AG04449 (cell line): ENCODE results near the gene SLC35E1.

Experiments used
- CTCF ChIA-PET: fragments of 350-600 bp; formaldehyde crosslinking; extraction: SDS; loops from one replicate; lab custom pipeline; 2021; ENCODE audit warnings: antibody characterized with exemption; lab: Yijun Ruan, JAX
- POLR2A ChIA-PET: fragments of 400-600, 350-600 bp; formaldehyde crosslinking; extraction: SDS; loops from one replicate; lab custom pipeline; 2020; ENCODE audit warnings: antibody characterized with exemption, inconsistent platforms; lab: Yijun Ruan, JAX
- DNase-seq: peaks from one replicate; pipeline ENCODE4 v3.0.0-alpha.2; 2010; ENCODE audit warnings: low read depth, low spot score
- H3K4me3 ChIP-seq: 2 replicates; pipeline ENCODE4 v1.5.1; 2011; ENCODE audit warnings: low read depth, mild to moderate bottlenecking, control low read depth, low read length
- CTCF ChIP-seq: IDR thresholded peaks from one replicate; pipeline ENCODE4 v1.5.1; 2011; ENCODE audit warnings: mild to moderate bottlenecking, moderate library complexity, low read length, control low read depth, inconsistent platforms; ENCODE audit not compliant: insufficient read depth; ENCODE audit errors: missing control alignments

The SLC35E1 gene

GRCh38 chr19:16575282-16575681 is 3.1 kb upstream of the SLC35E1 start:
- TF ChIP-seq CTCF, result no peak
- POLR2A ChIA-PET, result no interaction called here
- no peak for DNase-seq
- no peak overlapping the region for H3K4me3 ChIP-seq
- CTCF ChIA-PET, result no interaction called here

- TF ChIP-seq CTCF, result no peak
- ChIA-PET POLR2A (interaction anchor here (1.5 to 2.1 kb wide), 2 partner anchors 10 to 49 kb away, joined by 4 to 13 read pairs; no protein-coding TSS in a partner anchor), CTCF (no interaction called here)
- H3K4me3 ChIP-seq, result peak overlapping the region; percentile 98
- DNase-seq, result no peak
These were observed 1.7 kb upstream of the SLC35E1 start for GRCh38 chr19:16573925-16574324.

- no peak for TF ChIP-seq CTCF
- peak overlapping the region; percentile 98 for H3K4me3 ChIP-seq
- no peak for DNase-seq
- CTCF ChIA-PET, result no interaction called here
- POLR2A ChIA-PET, result interaction anchor here (1.5 to 2.1 kb wide), 2 partner anchors 11 to 49 kb away, joined by 4 to 13 read pairs; no protein-coding TSS in a partner anchor
These were observed 1.1 kb upstream of the SLC35E1 start for GRCh38 chr19:16573296-16573695.

GRCh38 chr19:16571822-16572331 is 338 bp downstream of the SLC35E1 start:
- no peak for TF ChIP-seq CTCF
- peak overlapping the region; percentile 81 for H3K4me3 ChIP-seq
- no peak for DNase-seq
- CTCF ChIA-PET, result no interaction called here
- POLR2A ChIA-PET, result no interaction called here

GRCh38 chr19:16571283-16571682 is 932 bp downstream of the SLC35E1 start:
- H3K4me3 ChIP-seq, result peak overlapping the region; percentile 81
- TF ChIP-seq CTCF, result no peak
- ChIA-PET CTCF (no interaction called here), POLR2A (no interaction called here)
- DNase-seq, result no peak

- no peak for TF ChIP-seq CTCF
- no peak for DNase-seq
- ChIA-PET POLR2A (no interaction called here), CTCF (no interaction called here)
- no peak overlapping the region for H3K4me3 ChIP-seq
These were observed 2.5 kb downstream of the SLC35E1 start for GRCh38 chr19:16569609-16570320.
